H9 (cell line): Measurements from ENCODE around the gene EEF1A2. TPM values are rescaled to one million over a fixed set of nuclear protein-coding genes. Genes with fewer than 3 reads are reported as not detected.

Source experiments
- DNase-seq: peaks from one replicate; pipeline ENCODE4 v3.0.0-alpha.2; 2017
- H2AFZ ChIP-seq: one replicate; pipeline ENCODE4 v1.6.1; 2013; ENCODE audit warnings: mild to moderate bottlenecking, low read length, control low read depth, moderate library complexity
- H2AK5ac ChIP-seq: 2 replicates; pipeline ENCODE4 v1.6.1; 2013; ENCODE audit warnings: low read length, control low read depth, mixed read lengths; ENCODE audit not compliant: insufficient read length
- H2BK120ac ChIP-seq: one replicate; pipeline ENCODE4 v1.6.1; 2013; ENCODE audit warnings: low read depth, mild to moderate bottlenecking, low read length, control low read depth, inconsistent platforms; ENCODE audit not compliant: poor library complexity, severe bottlenecking
- H2BK12ac ChIP-seq: 2 replicates; pipeline ENCODE4 v1.6.1; 2013; ENCODE audit warnings: low read length, control low read depth, mixed read lengths, low read depth; ENCODE audit not compliant: insufficient read length
- H2BK15ac ChIP-seq: 2 replicates; pipeline ENCODE4 v1.6.1; 2013; ENCODE audit warnings: low read depth, low read length, control low read depth
- H2BK20ac ChIP-seq: one replicate; pipeline ENCODE4 v1.6.1; 2013; ENCODE audit warnings: low read depth, mild to moderate bottlenecking, low read length, control low read depth, inconsistent platforms; ENCODE audit not compliant: poor library complexity, severe bottlenecking
- H2BK5ac ChIP-seq: 2 replicates; pipeline ENCODE4 v1.6.1; 2013; ENCODE audit warnings: low read length, control low read depth, mixed read lengths; ENCODE audit not compliant: insufficient read length
- H3K14ac ChIP-seq: 2 replicates; pipeline ENCODE4 v1.6.1; 2013; ENCODE audit warnings: low read length, control low read depth; ENCODE audit not compliant: insufficient read depth
- H3K18ac ChIP-seq: 2 replicates; pipeline ENCODE4 v1.6.1; 2013; ENCODE audit warnings: low read depth, mild to moderate bottlenecking, mixed read lengths, low read length, control low read depth; ENCODE audit not compliant: insufficient read length
- H3K23ac ChIP-seq: 2 replicates; pipeline ENCODE4 v1.6.1; 2013; ENCODE audit warnings: low read length, control low read depth, mixed read lengths, low read depth; ENCODE audit not compliant: insufficient read length
- H3K23me2 ChIP-seq: 2 replicates; pipeline ENCODE4 v1.6.1; 2013; ENCODE audit warnings: low read depth, mild to moderate bottlenecking, mixed read lengths, low read length, control low read depth; ENCODE audit not compliant: insufficient read length, poor library complexity, severe bottlenecking
- H3K27ac ChIP-seq: 2 replicates; pipeline ENCODE4 v1.5.1; 2013; ENCODE audit warnings: low read length, control low read depth, mixed read lengths, low read depth; ENCODE audit not compliant: insufficient read length
- H3K27me3 ChIP-seq: 2 replicates; pipeline ENCODE4 v1.6.1; 2013; ENCODE audit warnings: low read length, control low read depth, inconsistent platforms; ENCODE audit not compliant: insufficient read depth
- H3K4ac ChIP-seq: 2 replicates; pipeline ENCODE4 v1.6.1; 2013; ENCODE audit warnings: low read depth, mild to moderate bottlenecking, control low read depth, inconsistent platforms, low read length, moderate library complexity
- H3K4me1 ChIP-seq: 2 replicates; pipeline ENCODE4 v1.6.1; 2013; ENCODE audit warnings: low read length, control low read depth, inconsistent platforms; ENCODE audit not compliant: insufficient read depth
- H3K4me2 ChIP-seq: 2 replicates; pipeline ENCODE4 v1.6.1; 2013; ENCODE audit warnings: low read length, control low read depth, mixed read lengths; ENCODE audit not compliant: insufficient read length, insufficient read depth
- H3K56ac ChIP-seq: 2 replicates; pipeline ENCODE4 v1.6.1; 2013; ENCODE audit warnings: low read depth, mild to moderate bottlenecking, mixed read lengths, low read length, control low read depth; ENCODE audit not compliant: insufficient read length
- H3K79me1 ChIP-seq: 2 replicates; pipeline ENCODE4 v1.6.1; 2013; ENCODE audit warnings: low read depth, mild to moderate bottlenecking, moderate library complexity, low read length, control low read depth, inconsistent platforms; ENCODE audit not compliant: insufficient read depth, poor library complexity, severe bottlenecking
- H3K79me2 ChIP-seq: 2 replicates; pipeline ENCODE4 v1.6.1; 2013; ENCODE audit warnings: low read length, control low read depth, inconsistent platforms; ENCODE audit not compliant: insufficient read depth
- H3K9ac ChIP-seq: 2 replicates; pipeline ENCODE4 v1.6.1; 2013; ENCODE audit warnings: low read length, control low read depth, mixed read lengths; ENCODE audit not compliant: insufficient read length; ENCODE audit errors: extremely low read depth
- H3K9me3 ChIP-seq: one replicate; pipeline ENCODE4 v1.6.1; 2013; ENCODE audit warnings: low read depth, low read length, inconsistent platforms; ENCODE audit not compliant: control insufficient read depth
- H3T11ph ChIP-seq: one replicate; pipeline ENCODE4 v1.6.1; 2013; ENCODE audit warnings: mild to moderate bottlenecking, low read length, control low read depth, inconsistent platforms
- H4K20me1 ChIP-seq: one replicate; pipeline ENCODE4 v1.6.1; 2013; ENCODE audit not compliant: control insufficient read depth, insufficient read length, insufficient read depth
- H4K5ac ChIP-seq: 2 replicates; pipeline ENCODE4 v1.6.1; 2013; ENCODE audit warnings: low read depth, mild to moderate bottlenecking, mixed read lengths, low read length, control low read depth; ENCODE audit not compliant: insufficient read length
- H4K8ac ChIP-seq: replicated peaks from 2 replicates; pipeline ENCODE4 v1.6.1; 2013; ENCODE audit warnings: low read length, control low read depth, mixed read lengths, low read depth; ENCODE audit not compliant: insufficient read length
- H4K91ac ChIP-seq: 2 replicates; pipeline ENCODE4 v1.6.1; 2013; ENCODE audit warnings: low read depth, mild to moderate bottlenecking, moderate library complexity, mixed read lengths, low read length, control low read depth; ENCODE audit not compliant: insufficient read length
- H3K27ac Mint-ChIP-seq, 3 experiments: 2 replicates in 2 of 3; 3 replicates in 1 of 3; pipeline ENCODE4 v1.8.0; 2020 to 2021; ENCODE audit warnings: mixed read lengths in 3 of 3, mild to moderate bottlenecking in 1 of 3, moderate library complexity in 1 of 3
- H3K27me3 Mint-ChIP-seq: 2 replicates; pipeline ENCODE4 v1.8.0; 2021; ENCODE audit warnings: low read depth, mild to moderate bottlenecking, moderate library complexity, mixed read lengths
- H3K36me3 Mint-ChIP-seq, 3 experiments: 2 replicates in 2 of 3; 3 replicates in 1 of 3; pipeline ENCODE4 v1.8.0; 2020 to 2021; ENCODE audit warnings: low read depth in 3 of 3, mixed read lengths in 3 of 3; ENCODE audit not compliant: insufficient read depth in 1 of 3
- H3K4me1 Mint-ChIP-seq, 2 experiments: 2 replicates each; pipeline ENCODE4 v1.8.0; 2020; ENCODE audit warnings: mixed read lengths in 2 of 2
- H3K4me3 Mint-ChIP-seq, 2 experiments: 2 replicates in 1 of 2; 3 replicates in 1 of 2; pipeline ENCODE4 v1.8.0; 2020 to 2021; ENCODE audit warnings: mild to moderate bottlenecking in 2 of 2, mixed read lengths in 2 of 2, moderate library complexity in 1 of 2
- H3K9me3 Mint-ChIP-seq, 2 experiments: 2 replicates in 1 of 2; 3 replicates in 1 of 2; pipeline ENCODE4 v1.8.0; 2020; ENCODE audit warnings: mild to moderate bottlenecking in 2 of 2, mixed read lengths in 2 of 2, moderate library complexity in 1 of 2
- WGBS: extraction: QIAGEN DNeasy Blood & Tissue Kit; methylation state at CpG from one replicate; pipeline ENCODE4 v1.1.7; 2013; ENCODE audit warnings: missing lambda C conversion rate, low lambda C conversion rate, mixed read lengths; ENCODE audit not compliant: insufficient read length; ENCODE audit errors: extremely low coverage; 5-methylcytosine and 5-hydroxymethylcytosine counted together
- total RNA-seq: library from RNA; stranded (reverse); gene quantifications from 2 replicates; pipeline ENCODE4 v1.2.1, GENCODE V29; 2021
- TF ChIP-seq, protein P1 (sequence below): fragments of 200-600 bp; sonication (generic); conservative IDR thresholded peaks from 3 replicates; pipeline ENCODE4 v1.8.0; 2021; ENCODE audit warnings: antibody characterized with exemption, mild to moderate bottlenecking

Gene EEF1A2
- total RNA-seq, 1 experiment from 2014 or later: 27.4 TPM

- Histone ChIP-seq H3K79me2 (peaks cover 2% of the 10 kb centered on the region; the same call in 1 of the 2 replicates), H3K27me3 (no peaks in the 10 kb centered on the region), H3K56ac (no peak overlapping the region), H4K8ac (no peak overlapping the region), H2BK12ac (no peak overlapping the region), H4K20me1 (no peaks in the 10 kb centered on the region), H4K91ac (no peak overlapping the region), H3K4ac (no peak overlapping the region), H2AK5ac (no peak overlapping the region), H4K5ac (no peak overlapping the region), H3K4me2 (no peak overlapping the region), H3K18ac (no peak overlapping the region), H3K9me3 (no peaks in the 10 kb centered on the region), H3K79me1 (peaks cover 3% of the 10 kb centered on the region), H2BK120ac (no peak overlapping the region), H2BK20ac (no peak overlapping the region), H2BK5ac (no peak overlapping the region), H3K23ac (no peak overlapping the region), H3K14ac (no peak overlapping the region), H2BK15ac (no peak overlapping the region), H3K4me1 (no peaks in the 10 kb centered on the region; the same call in 1 of the 2 replicates), H3K23me2 (no peaks in the 10 kb centered on the region), H3K27ac (no peak overlapping the region), H2AFZ (no peak overlapping the region), H3T11ph (no peak overlapping the region), H3K9ac (no peak overlapping the region)
- no peak for DNase-seq
- Mint-ChIP-seq H3K27ac (no peak overlapping the region), H3K9me3 (no peaks in the 10 kb centered on the region), H3K36me3 (peaks cover 0 to 9% (median 0%) of the 10 kb centered on the region in 3 experiments; a peak in 1 of 7 replicates), H3K27me3 (no peaks in the 10 kb centered on the region; the same call in 1 of the 2 replicates), H3K4me3 (no peak overlapping the region; a peak in 1 of 5 replicates), H3K4me1 (peaks cover 22 to 41% of the 10 kb centered on the region in 2 experiments)
- WGBS: no CpG with 5 or more reads among the region's 17 CpGs
- TF ChIP-seq, protein P1, sequence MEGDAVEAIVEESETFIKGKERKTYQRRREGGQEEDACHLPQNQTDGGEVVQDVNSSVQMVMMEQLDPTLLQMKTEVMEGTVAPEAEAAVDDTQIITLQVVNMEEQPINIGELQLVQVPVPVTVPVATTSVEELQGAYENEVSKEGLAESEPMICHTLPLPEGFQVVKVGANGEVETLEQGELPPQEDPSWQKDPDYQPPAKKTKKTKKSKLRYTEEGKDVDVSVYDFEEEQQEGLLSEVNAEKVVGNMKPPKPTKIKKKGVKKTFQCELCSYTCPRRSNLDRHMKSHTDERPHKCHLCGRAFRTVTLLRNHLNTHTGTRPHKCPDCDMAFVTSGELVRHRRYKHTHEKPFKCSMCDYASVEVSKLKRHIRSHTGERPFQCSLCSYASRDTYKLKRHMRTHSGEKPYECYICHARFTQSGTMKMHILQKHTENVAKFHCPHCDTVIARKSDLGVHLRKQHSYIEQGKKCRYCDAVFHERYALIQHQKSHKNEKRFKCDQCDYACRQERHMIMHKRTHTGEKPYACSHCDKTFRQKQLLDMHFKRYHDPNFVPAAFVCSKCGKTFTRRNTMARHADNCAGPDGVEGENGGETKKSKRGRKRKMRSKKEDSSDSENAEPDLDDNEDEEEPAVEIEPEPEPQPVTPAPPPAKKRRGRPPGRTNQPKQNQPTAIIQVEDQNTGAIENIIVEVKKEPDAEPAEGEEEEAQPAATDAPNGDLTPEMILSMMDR: no peak
These were observed 41.1 kb downstream of the EEF1A2 start for GRCh38 chr20:63457737-63458136.
